ENCODE measurements around the gene TADA2A.
"Not testable (repeated sequence)": the region's sequence is repeated elsewhere in the genome, so short reads cannot be mapped to it uniquely, and the experiment has no call there.

The TADA2A gene

GRCh38 chr17:37494401-37494831 is 87.7 kb downstream of the TADA2A start:
- no peak for DNase-seq

GRCh38 chr17:37494971-37495370 is 88.3 kb downstream of the TADA2A start:
- DNase-seq: no peak

- no peak for DNase-seq
Observed at GRCh38 chr17:37500378-37500777, 93.7 kb downstream of the TADA2A start.

- no peak for DNase-seq
Observed at GRCh38 chr17:37502009-37502936, 95.6 kb downstream of the TADA2A start.

GRCh38 chr17:37503148-37503547 is 96.5 kb downstream of the TADA2A start:
- DNase-seq: no peak

- DNase-seq: no peak
Observed at GRCh38 chr17:37505333-37505732, 98.6 kb downstream of the TADA2A start.

- DNase-seq: no peak
Observed at GRCh38 chr17:37506678-37507077, 100.0 kb downstream of the TADA2A start.

- no peak for DNase-seq
Observed at GRCh38 chr17:37507111-37507510, 100.4 kb downstream of the TADA2A start.

GRCh38 chr17:37510056-37510455 is 103.4 kb downstream of the TADA2A start:
- DNase-seq: no peak

GRCh38 chr17:37511642-37512041 is 105.0 kb downstream of the TADA2A start:
- DNase-seq: not testable (repeated sequence)

GRCh38 chr17:37512442-37513068 is 105.9 kb downstream of the TADA2A start:
- no peak for DNase-seq

GRCh38 chr17:37513711-37514110 is 107.0 kb downstream of the TADA2A start:
- DNase-seq: no peak

- DNase-seq: no peak
Observed at GRCh38 chr17:37516127-37516571, 109.5 kb downstream of the TADA2A start.

- no peak for DNase-seq
Observed at GRCh38 chr17:37517881-37518280, 111.2 kb downstream of the TADA2A start.

GRCh38 chr17:37518826-37519225 is 112.1 kb downstream of the TADA2A start:
- DNase-seq: no peak

- DNase-seq: no peak
Observed at GRCh38 chr17:37519251-37519985, 112.7 kb downstream of the TADA2A start.

GRCh38 chr17:37520174-37520573 is 113.5 kb downstream of the TADA2A start:
- DNase-seq: no peak

GRCh38 chr17:37521821-37522220 is 115.1 kb downstream of the TADA2A start:
- no peak for DNase-seq

- DNase-seq: no peak
Observed at GRCh38 chr17:37523715-37524219, 117.1 kb downstream of the TADA2A start.

- no peak for DNase-seq
Observed at GRCh38 chr17:37527249-37527851, 120.7 kb downstream of the TADA2A start.
